Keratinocyte (primary cell): ENCODE measurements around the gene DMD. TPM values are rescaled to one million over a fixed set of nuclear protein-coding genes. Genes with fewer than 3 reads are reported as not detected.

Source experiments
- DNase-seq: peaks from one replicate; pipeline ENCODE4 v3.0.0-alpha.2; 2011; ENCODE audit warnings: low read depth, missing footprints, low spot score
- FAIRE-seq: peaks from 2 replicates; lab custom pipeline; 2011; peaks lifted over from hg19 to GRCh38; lab: Jason Lieb, UNC
- H2AFZ ChIP-seq: 2 replicates; pipeline ENCODE4 v1.6.0; 2012; ENCODE audit warnings: low read length, control low read depth, inconsistent platforms; ENCODE audit not compliant: control insufficient read depth
- H3K27ac ChIP-seq: 2 replicates; pipeline ENCODE4 v1.5.1; 2011; ENCODE audit warnings: low read length; ENCODE audit not compliant: control insufficient read depth, insufficient read depth
- H3K27me3 ChIP-seq: 3 replicates; pipeline ENCODE4 v1.6.0; 2011; ENCODE audit warnings: low read length; ENCODE audit not compliant: control insufficient read depth, insufficient read depth; ENCODE audit errors: extremely low read depth
- H3K36me3 ChIP-seq, 2 experiments: 2 replicates in 1 of 2; 3 replicates in 1 of 2; pipeline ENCODE4 v1.5.1; 2011; ENCODE audit warnings: low read length in 2 of 2, mild to moderate bottlenecking in 1 of 2; ENCODE audit not compliant: control insufficient read depth in 2 of 2, insufficient read depth in 2 of 2; ENCODE audit errors: extremely low read depth in 1 of 2
- H3K4me1 ChIP-seq: 3 replicates; pipeline ENCODE4 v1.5.1; 2011; ENCODE audit warnings: low read length; ENCODE audit not compliant: control insufficient read depth, insufficient read depth; ENCODE audit errors: extremely low read depth
- H3K4me2 ChIP-seq: 3 replicates; pipeline ENCODE4 v1.6.0; 2011; ENCODE audit warnings: low read depth, low read length; ENCODE audit not compliant: control insufficient read depth, insufficient read depth; ENCODE audit errors: extremely low read depth
- H3K4me3 ChIP-seq, 3 experiments: fragments of 200-600 bp in 1 of 3; sonication (generic) in 1 of 3; 2 replicates in 2 of 3; 3 replicates in 1 of 3; pipeline ENCODE4 v1.5.1; 2011 to 2016; ENCODE audit warnings: low read length in 3 of 3, mild to moderate bottlenecking in 3 of 3, control low read depth in 2 of 3, inconsistent platforms in 1 of 3, low read depth in 1 of 3, mixed read lengths in 1 of 3, mixed run types in 1 of 3, moderate library complexity in 1 of 3; ENCODE audit not compliant: control insufficient read depth in 2 of 3, insufficient read depth in 2 of 3; ENCODE audit errors: extremely low read depth in 1 of 3
- H3K79me2 ChIP-seq: 2 replicates; pipeline ENCODE4 v1.6.0; 2012; ENCODE audit warnings: low read length; ENCODE audit not compliant: control insufficient read depth, insufficient read depth
- H3K9ac ChIP-seq: 3 replicates; pipeline ENCODE4 v1.6.0; 2011; ENCODE audit warnings: low read length; ENCODE audit not compliant: control insufficient read depth, insufficient read depth; ENCODE audit errors: extremely low read depth
- H3K9me1 ChIP-seq: 3 replicates; pipeline ENCODE4 v1.6.0; 2011; ENCODE audit warnings: low read length; ENCODE audit not compliant: control insufficient read depth, insufficient read depth; ENCODE audit errors: extremely low read depth
- H3K9me3 ChIP-seq: 2 replicates; pipeline ENCODE4 v1.5.1; 2012; ENCODE audit warnings: low read depth, low read length; ENCODE audit not compliant: control insufficient read depth
- H4K20me1 ChIP-seq: 3 replicates; pipeline ENCODE4 v1.6.0; 2011; ENCODE audit warnings: low read length; ENCODE audit not compliant: control insufficient read depth, insufficient read depth; ENCODE audit errors: extremely low read depth
- CTCF ChIP-seq, 3 experiments: IDR thresholded peaks in 1 of 3; conservative IDR thresholded peaks in 1 of 3; optimal IDR thresholded peaks in 1 of 3; 2 replicates in 2 of 3; 3 replicates in 1 of 3; pipeline versions ENCODE3 to v1.5.1; 2011; ENCODE audit warnings: low read length in 3 of 3, mild to moderate bottlenecking in 3 of 3, moderate library complexity in 2 of 3, control low read depth in 1 of 3, inconsistent platforms in 1 of 3; ENCODE audit not compliant: insufficient read depth in 2 of 3; ENCODE audit errors: extremely low read depth in 1 of 3
- EZH2 ChIP-seq: IDR thresholded peaks from one replicate; pipeline ENCODE4 v1.6.1; 2012; ENCODE audit warnings: inconsistent platforms, mild to moderate bottlenecking, low read length, moderate library complexity
- dilution Hi-C: fragments of 300-500 bp; cut with MboI; formaldehyde crosslinking; loops from one replicate; pipeline ENCODE4 v1.7.0; 2020; ENCODE audit warnings: low sequenced_read_pairs; ENCODE audit not compliant: extremely low pct_ligation_motif_present
- polyA plus RNA-seq, 5 experiments: library from polyadenylated mRNA; depleted of rRNA in 3 of 5; stranded (reverse) in 3 of 5; stranded (forward) in 1 of 5; unstranded in 1 of 5; fragments of >200 nt; gene quantifications; 1 replicate in 1 of 5; 2 replicates in 3 of 5; 3 replicates in 1 of 5; pipeline versions ENCODE4 v1.2.1 to v1.2.3, GENCODE V29; 2011 to 2012; ENCODE audit warnings: missing spikeins in 2 of 5, low read depth in 1 of 5, low replicate concordance in 1 of 5

The DMD gene
- polyA plus RNA-seq, 1 donor (not counting 4 experiments of a cell fraction or from before 2014, with no cell fraction given), result 8.9 TPM

- H3K36me3 ChIP-seq, result no peaks in the 10 kb centered on the region
- dilution Hi-C loops, result loop anchor here (5.0 to 25.0 kb wide), 2 partner anchors 41 to 799 kb away; no protein-coding TSS in a partner anchor
Observed at GRCh38 chrX:32538554-32538953, 672.8 kb downstream of the DMD start.

GRCh38 chrX:32533848-32534247 is 677.5 kb downstream of the DMD start:
- FAIRE-seq (no peak), DNase-seq (no peak)
- H3K9me3 ChIP-seq, result no peaks in the 10 kb centered on the region
- TF ChIP-seq CTCF (optimal IDR thresholded peaks at IDR 0.05 in 1 of 3, IDR thresholded peaks at IDR 0.05 in 1 of 3, conservative IDR thresholded peaks at IDR 0.05 in 1 of 3; ENCODE audit: extremely low read depth in 1 of 3, insufficient read depth in 2 of 3, low read length in 3 of 3) (no peak), EZH2 (no peak)
- no peak overlapping the region for H3K4me3 ChIP-seq
- no peaks in the 10 kb centered on the region for H3K4me1 ChIP-seq
- H3K79me2 ChIP-seq, result no peaks in the 10 kb centered on the region
- H3K27ac ChIP-seq, result no peak overlapping the region
- no peaks in the 10 kb centered on the region for H3K27me3 ChIP-seq
- H3K9ac ChIP-seq, result no peak overlapping the region
- dilution Hi-C loops, result loop anchor here (25.0 kb wide), 1 partner anchor 803 kb away; no protein-coding TSS in a partner anchor
- H3K36me3 ChIP-seq, result no peaks in the 10 kb centered on the region
- no peak overlapping the region for H3K4me2 ChIP-seq
- no peak overlapping the region for H2AFZ ChIP-seq
- H3K9me1 ChIP-seq, result no peaks in the 10 kb centered on the region
- no peaks in the 10 kb centered on the region for H4K20me1 ChIP-seq

More at GRCh38 chrX:32538554-32538953, 672.8 kb downstream of the DMD start:
- no peak for TF ChIP-seq EZH2
- no peak for TF ChIP-seq CTCF (optimal IDR thresholded peaks at IDR 0.05 in 1 of 3, IDR thresholded peaks at IDR 0.05 in 1 of 3, conservative IDR thresholded peaks at IDR 0.05 in 1 of 3; ENCODE audit: extremely low read depth in 1 of 3, insufficient read depth in 2 of 3, low read length in 3 of 3)
- H3K27me3 ChIP-seq, result no peaks in the 10 kb centered on the region
- no peak overlapping the region for H3K27ac ChIP-seq
- no peak overlapping the region for H3K4me3 ChIP-seq
- no peak overlapping the region for H2AFZ ChIP-seq
- no peaks in the 10 kb centered on the region for H4K20me1 ChIP-seq
- no peaks in the 10 kb centered on the region for H3K9me1 ChIP-seq
- no peaks in the 10 kb centered on the region for H3K79me2 ChIP-seq
- no peak for DNase-seq
- H3K9me3 ChIP-seq, result no peaks in the 10 kb centered on the region
- H3K4me2 ChIP-seq, result no peak overlapping the region
- no peaks in the 10 kb centered on the region for H3K4me1 ChIP-seq
- no peak overlapping the region for H3K9ac ChIP-seq
- FAIRE-seq, result no peak
